K562 (cell line): ENCODE data around the gene ZNF672.

Experiments used
- CTCFL ChIP-seq: IDR thresholded peaks from 2 replicates; pipeline ENCODE4 v1.6.1; 2011; ENCODE audit warnings: borderline replicate concordance, low read depth, mild to moderate bottlenecking, moderate library complexity, low read length; ENCODE audit not compliant: insufficient read depth, poor library complexity, severe bottlenecking
- KLF13 ChIP-seq: fragments of 450-650 bp; IDR thresholded peaks from 2 replicates; pipeline ENCODE4 v1.6.1; 2016; ENCODE audit warnings: missing genetic modification characterization, low read depth, mild to moderate bottlenecking, missing compliant biosample characterization, moderate library complexity, borderline replicate concordance
- MAFK ChIP-seq: IDR thresholded peaks from 2 replicates; pipeline ENCODE4 v1.6.1; 2011; ENCODE audit warnings: low read length, improper control_type of control experiment
- NCOR1 ChIP-seq: fragments of 450-650 bp; IDR thresholded peaks from 2 replicates; pipeline ENCODE4 v1.6.1; 2016; ENCODE audit warnings: mild to moderate bottlenecking, moderate library complexity
- RAD51 ChIP-seq: fragments of 450-650 bp; IDR thresholded peaks from 2 replicates; pipeline ENCODE4 v1.7.1; 2016; ENCODE audit warnings: low read depth, mild to moderate bottlenecking, borderline replicate concordance
- RCOR1 ChIP-seq, 2 experiments: IDR thresholded peaks; 2 replicates each; pipeline ENCODE4 v1.6.1; 2012; ENCODE audit warnings: low read depth in 2 of 2, low read length in 2 of 2, borderline replicate concordance in 1 of 2, improper control_type of control experiment in 1 of 2
- ZFP36 ChIP-seq: fragments of 150-350 bp; IDR thresholded peaks from 2 replicates; pipeline ENCODE4 v1.6.1; 2018; ENCODE audit warnings: low read length, low read depth; ENCODE audit not compliant: partially characterized antibody
- ZFX ChIP-seq: sonication (generic); formaldehyde crosslinking; IDR thresholded peaks from 2 replicates; pipeline ENCODE4 v1.8.0; 2022; ENCODE audit warnings: mild to moderate bottlenecking, missing genetic modification reagents, moderate library complexity
- ZNF124 ChIP-seq: sonication (generic); formaldehyde crosslinking; IDR thresholded peaks from 2 replicates; pipeline ENCODE4 v1.8.1; 2022; ENCODE audit warnings: missing genetic modification reagents
- TF ChIP-seq, protein P1 (sequence below): fragments of 250-450 bp; sonication (Bioruptor Pico); IDR thresholded peaks from 2 replicates; pipeline ENCODE4 v1.8.0; 2021; ENCODE audit warnings: moderate library complexity, mild to moderate bottlenecking, inconsistent platforms
- TF ChIP-seq, protein P2 (sequence below): fragments of 450-650 bp; IDR thresholded peaks from 2 replicates; pipeline ENCODE4 v1.6.1; 2016
- TF ChIP-seq, protein P3 (sequence below): sonication (generic); formaldehyde crosslinking; IDR thresholded peaks from 2 replicates; pipeline ENCODE4 v1.8.1; 2022; ENCODE audit warnings: missing genetic modification reagents
- TF ChIP-seq, protein P4 (sequence below): sonication (generic); formaldehyde crosslinking; IDR thresholded peaks from 2 replicates; pipeline ENCODE4 v1.8.0; 2022; ENCODE audit warnings: missing genetic modification reagents, mild to moderate bottlenecking, borderline replicate concordance

GRCh38 chr1:248837045-248837780 is 811 bp upstream of the ZNF672 start:
- TF ChIP-seq, protein P1, sequence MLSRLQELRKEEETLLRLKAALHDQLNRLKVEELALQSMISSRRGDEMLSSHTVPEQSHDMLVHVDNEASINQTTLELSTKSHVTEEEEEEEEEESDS (CRISPR knock-in tag): no peak
- TF ChIP-seq NCOR1 (no peak), RAD51 (no peak), MAFK (no peak), RCOR1 (IDR thresholded peaks at IDR 0.05; ENCODE audit: borderline replicate concordance in 1 of 2, low read depth in 2 of 2, low read length in 2 of 2) (no peak), ZFX (CRISPR knock-in tag) (no peak), KLF13 (no peak), CTCFL (no peak), ZNF124 (CRISPR knock-in tag) (no peak), ZFP36 (no peak)
- TF ChIP-seq, protein P2, sequence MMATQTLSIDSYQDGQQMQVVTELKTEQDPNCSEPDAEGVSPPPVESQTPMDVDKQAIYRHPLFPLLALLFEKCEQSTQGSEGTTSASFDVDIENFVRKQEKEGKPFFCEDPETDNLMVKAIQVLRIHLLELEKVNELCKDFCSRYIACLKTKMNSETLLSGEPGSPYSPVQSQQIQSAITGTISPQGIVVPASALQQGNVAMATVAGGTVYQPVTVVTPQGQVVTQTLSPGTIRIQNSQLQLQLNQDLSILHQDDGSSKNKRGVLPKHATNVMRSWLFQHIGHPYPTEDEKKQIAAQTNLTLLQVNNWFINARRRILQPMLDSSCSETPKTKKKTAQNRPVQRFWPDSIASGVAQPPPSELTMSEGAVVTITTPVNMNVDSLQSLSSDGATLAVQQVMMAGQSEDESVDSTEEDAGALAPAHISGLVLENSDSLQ: no peak
- TF ChIP-seq, protein P3, sequence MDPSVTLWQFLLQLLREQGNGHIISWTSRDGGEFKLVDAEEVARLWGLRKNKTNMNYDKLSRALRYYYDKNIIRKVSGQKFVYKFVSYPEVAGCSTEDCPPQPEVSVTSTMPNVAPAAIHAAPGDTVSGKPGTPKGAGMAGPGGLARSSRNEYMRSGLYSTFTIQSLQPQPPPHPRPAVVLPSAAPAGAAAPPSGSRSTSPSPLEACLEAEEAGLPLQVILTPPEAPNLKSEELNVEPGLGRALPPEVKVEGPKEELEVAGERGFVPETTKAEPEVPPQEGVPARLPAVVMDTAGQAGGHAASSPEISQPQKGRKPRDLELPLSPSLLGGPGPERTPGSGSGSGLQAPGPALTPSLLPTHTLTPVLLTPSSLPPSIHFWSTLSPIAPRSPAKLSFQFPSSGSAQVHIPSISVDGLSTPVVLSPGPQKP (CRISPR knock-in tag): no peak
- TF ChIP-seq, protein P4, sequence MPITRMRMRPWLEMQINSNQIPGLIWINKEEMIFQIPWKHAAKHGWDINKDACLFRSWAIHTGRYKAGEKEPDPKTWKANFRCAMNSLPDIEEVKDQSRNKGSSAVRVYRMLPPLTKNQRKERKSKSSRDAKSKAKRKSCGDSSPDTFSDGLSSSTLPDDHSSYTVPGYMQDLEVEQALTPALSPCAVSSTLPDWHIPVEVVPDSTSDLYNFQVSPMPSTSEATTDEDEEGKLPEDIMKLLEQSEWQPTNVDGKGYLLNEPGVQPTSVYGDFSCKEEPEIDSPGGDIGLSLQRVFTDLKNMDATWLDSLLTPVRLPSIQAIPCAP (CRISPR knock-in tag): no peak
